H1 (cell line): ENCODE data around the gene RAI14. TPM values are rescaled to one million over a fixed set of nuclear protein-coding genes. Genes with fewer than 3 reads are reported as not detected.

Experiments
- CTCF ChIA-PET: fragments of 300-600 bp; sonication (Branson Sonifier 250); formaldehyde crosslinking; loops from one replicate; lab custom pipeline; 2021; ENCODE audit not compliant: partially characterized antibody; lab: Charles Lee
- POLR2A ChIA-PET: fragments of 300-600 bp; sonication (Branson Sonifier 250); formaldehyde crosslinking; loops from one replicate; lab custom pipeline; 2021; ENCODE audit warnings: inconsistent platforms; ENCODE audit not compliant: partially characterized antibody; lab: Charles Lee
- DNase-seq, 2 experiments: peaks; one replicate each; pipeline versions ENCODE4 v3.0.0 to v3.0.0-alpha.2; 2010 to 2022; ENCODE audit warnings: low spot score in 2 of 2, low read depth in 1 of 2, mixed read lengths in 1 of 2
- FAIRE-seq: peaks from 2 replicates; lab custom pipeline; 2011; peaks lifted over from hg19 to GRCh38; lab: Jason Lieb, UNC
- H2AFZ ChIP-seq: 2 replicates; pipeline ENCODE4 v1.8.1; 2012; ENCODE audit warnings: low read length, inconsistent platforms
- H2AK5ac ChIP-seq: 2 replicates; pipeline ENCODE4 v1.6.1; 2013; ENCODE audit warnings: low read depth, low read length
- H2BK120ac ChIP-seq: replicated peaks from 2 replicates; pipeline ENCODE3; 2013; ENCODE audit warnings: low read depth, low read length, inconsistent platforms
- H2BK12ac ChIP-seq: 2 replicates; pipeline ENCODE4 v1.6.1; 2013; ENCODE audit warnings: low read depth, low read length
- H2BK15ac ChIP-seq: 2 replicates; pipeline ENCODE4 v1.6.1; 2013; ENCODE audit warnings: low read length
- H2BK20ac ChIP-seq: 2 replicates; pipeline ENCODE4 v1.6.1; 2013; ENCODE audit warnings: low read length
- H2BK5ac ChIP-seq: 2 replicates; pipeline ENCODE4 v1.6.1; 2013; ENCODE audit warnings: low read depth, low read length
- H3K14ac ChIP-seq: 2 replicates; pipeline ENCODE4 v1.6.1; 2013; ENCODE audit warnings: inconsistent platforms; ENCODE audit not compliant: insufficient read length
- H3K18ac ChIP-seq: 2 replicates; pipeline ENCODE4 v1.6.1; 2013; ENCODE audit warnings: low read length; ENCODE audit errors: extremely low read depth
- H3K23ac ChIP-seq: 2 replicates; pipeline ENCODE4 v1.6.1; 2013; ENCODE audit warnings: inconsistent platforms; ENCODE audit not compliant: insufficient read length
- H3K23me2 ChIP-seq: 2 replicates; pipeline ENCODE4 v1.6.1; 2013; ENCODE audit warnings: low read depth, low read length
- H3K27ac ChIP-seq: 2 replicates; pipeline ENCODE4 v1.6.1; 2011; ENCODE audit warnings: low read depth, low read length, inconsistent platforms
- H3K27me3 ChIP-seq, 4 experiments: replicated peaks in 1 of 4; 1 replicate in 1 of 4; 2 replicates in 3 of 4; pipeline versions ENCODE4 v1.6.1 to v1.8.1; 2011 to 2013; ENCODE audit warnings: low read length in 3 of 4, mild to moderate bottlenecking in 3 of 4, inconsistent platforms in 2 of 4, mixed read lengths in 2 of 4, moderate library complexity in 1 of 4; ENCODE audit not compliant: control insufficient read depth in 3 of 4, insufficient read depth in 3 of 4; ENCODE audit errors: extremely low read depth in 1 of 4
- H3K36me3 ChIP-seq, 4 experiments: 2 replicates each; pipeline versions ENCODE4 v1.6.1 to v1.8.1; 2011 to 2013; ENCODE audit warnings: mild to moderate bottlenecking in 4 of 4, low read length in 3 of 4, moderate library complexity in 2 of 4, control low read depth in 1 of 4, inconsistent platforms in 1 of 4; ENCODE audit not compliant: insufficient read depth in 4 of 4, control insufficient read depth in 2 of 4
- H3K4ac ChIP-seq: replicated peaks from 2 replicates; pipeline ENCODE3; 2013; ENCODE audit warnings: low read length, low read depth, mixed read lengths, inconsistent platforms; ENCODE audit not compliant: insufficient read length
- H3K4me1 ChIP-seq, 4 experiments: replicated peaks in 1 of 4; 1 replicate in 1 of 4; 2 replicates in 3 of 4; pipeline versions ENCODE4 v1.6.1 to v1.8.1; 2011 to 2013; ENCODE audit warnings: low read length in 3 of 4, inconsistent platforms in 2 of 4, mixed read lengths in 1 of 4; ENCODE audit not compliant: insufficient read depth in 4 of 4, control insufficient read depth in 3 of 4
- H3K4me2 ChIP-seq, 2 experiments: 2 replicates each; pipeline versions ENCODE4 v1.6.1 to v1.8.1; 2011 to 2013; ENCODE audit warnings: low read depth in 2 of 2, low read length in 2 of 2, control low read depth in 1 of 2, inconsistent platforms in 1 of 2, mild to moderate bottlenecking in 1 of 2; ENCODE audit not compliant: insufficient read depth in 1 of 2
- H3K4me3 ChIP-seq, 4 experiments: fragments of 200-600, 300-600 bp in 1 of 4; sonication (generic), shearing (Covaris generic), sonication (Bioruptor Twin) in 1 of 4; 2 replicates each; pipeline versions ENCODE4 v1.5.1 to v1.8.1; 2011 to 2016; ENCODE audit warnings: low read length in 4 of 4, low read depth in 3 of 4, control low read depth in 2 of 4, inconsistent platforms in 2 of 4, mild to moderate bottlenecking in 2 of 4, mixed read lengths in 1 of 4, moderate library complexity in 1 of 4; ENCODE audit not compliant: insufficient read depth in 2 of 4; ENCODE audit errors: extremely low read depth in 1 of 4
- H3K56ac ChIP-seq: replicated peaks from 2 replicates; pipeline ENCODE3; 2013; ENCODE audit warnings: low read depth, mild to moderate bottlenecking, mixed read lengths, low read length, inconsistent platforms; ENCODE audit not compliant: insufficient read length
- H3K79me1 ChIP-seq: 2 replicates; pipeline ENCODE4 v1.6.1; 2013; ENCODE audit warnings: low read depth, low read length, control low read depth
- H3K79me2 ChIP-seq, 2 experiments: 2 replicates each; pipeline versions ENCODE4 v1.6.1 to v1.8.1; 2012 to 2013; ENCODE audit warnings: low read length in 2 of 2, mild to moderate bottlenecking in 2 of 2, inconsistent platforms in 1 of 2; ENCODE audit not compliant: insufficient read depth in 2 of 2, control insufficient read depth in 1 of 2
- H3K9ac ChIP-seq, 4 experiments: replicated peaks in 1 of 4; 1 replicate in 1 of 4; 2 replicates in 3 of 4; pipeline versions ENCODE4 v1.6.1 to v1.8.1; 2011 to 2013; ENCODE audit warnings: low read depth in 3 of 4, low read length in 3 of 4, control low read depth in 2 of 4, mild to moderate bottlenecking in 2 of 4, moderate library complexity in 2 of 4, inconsistent platforms in 1 of 4; ENCODE audit errors: extremely low read depth in 1 of 4
- H3K9me3 ChIP-seq, 2 experiments: 2 replicates each; pipeline versions ENCODE4 v1.6.1 to v1.8.1; 2012 to 2013; ENCODE audit warnings: mild to moderate bottlenecking in 2 of 2, moderate library complexity in 2 of 2, control low read depth in 1 of 2, inconsistent platforms in 1 of 2, low read depth in 1 of 2, low read length in 1 of 2, mixed read lengths in 1 of 2; ENCODE audit not compliant: insufficient read depth in 2 of 2
- H4K20me1 ChIP-seq, 2 experiments: replicated peaks in 1 of 2; 2 replicates each; pipeline versions ENCODE3 to v1.8.1; 2011 to 2013; ENCODE audit warnings: inconsistent platforms in 2 of 2, low read length in 2 of 2, mild to moderate bottlenecking in 1 of 2; ENCODE audit not compliant: insufficient read depth in 2 of 2, control insufficient read depth in 1 of 2
- H4K5ac ChIP-seq: 2 replicates; pipeline ENCODE4 v1.6.1; 2013; ENCODE audit warnings: low read length, low read depth, mixed read lengths, inconsistent platforms; ENCODE audit not compliant: insufficient read length
- H4K8ac ChIP-seq: 2 replicates; pipeline ENCODE4 v1.8.0; 2013; ENCODE audit warnings: mild to moderate bottlenecking, moderate library complexity, low read length, inconsistent platforms; ENCODE audit not compliant: insufficient read depth; ENCODE audit errors: extremely low read depth
- H4K91ac ChIP-seq: replicated peaks from 2 replicates; pipeline ENCODE3; 2013; ENCODE audit warnings: low read length, mixed read lengths, inconsistent platforms; ENCODE audit not compliant: insufficient read length
- NRF1 ChIP-seq: IDR thresholded peaks from 2 replicates; pipeline ENCODE4 v1.6.1; 2011; ENCODE audit warnings: mild to moderate bottlenecking, low read depth, low read length, improper control_type of control experiment
- TBP ChIP-seq: IDR thresholded peaks from 2 replicates; pipeline ENCODE4 v1.6.1; 2011; ENCODE audit warnings: low read depth, low read length, improper control_type of control experiment
- WGBS, 2 experiments: shearing (Covaris generic) in 1 of 2; methylation state at CpG; one replicate each; pipeline versions ENCODE4 v1.1.6 to v1.1.7; 2013 to 2015; ENCODE audit warnings: low lambda C conversion rate in 2 of 2, mixed read lengths in 2 of 2, inconsistent platforms in 1 of 2, low coverage in 1 of 2, missing lambda C conversion rate in 1 of 2; ENCODE audit not compliant: insufficient replicate concordance in 2 of 2, insufficient coverage in 1 of 2, insufficient read length in 1 of 2; ENCODE audit errors: extremely low coverage in 1 of 2, missing lambda C conversion rate in 1 of 2; 5-methylcytosine and 5-hydroxymethylcytosine counted together
- polyA plus RNA-seq, 7 experiments: library from polyadenylated mRNA; depleted of rRNA in 3 of 7; stranded (reverse) in 5 of 7; unstranded in 2 of 7; fragments of >200 nt in 5 of 7; fragments of 200-250 nt in 2 of 7; gene quantifications; 1 replicate in 5 of 7; 2 replicates in 1 of 7; 4 replicates in 1 of 7; pipeline versions ENCODE4 v1.2.1 to v1.2.3, GENCODE V29; 2011 to 2013; ENCODE audit warnings: missing spikeins in 2 of 7, mixed read lengths in 2 of 7
- total RNA-seq: library from RNA; stranded (reverse); fragmentation: NEBNext Ultra II Directional; extraction: Animal tissue kit (Norgen Biotek cat#: 25700); gene quantifications from 2 replicates; pipeline ENCODE4 v1.2.1, GENCODE V29; 2021

RAI14 gene
- total and polyA plus RNA-seq, 2 of the 8 experiments (the other 6 are each of a cell fraction or from before 2014, with no cell fraction given) = 48.4 to 210 TPM

- Histone ChIP-seq H4K20me1 (no peaks in the 10 kb centered on the region), H3K18ac (no peak overlapping the region), H4K91ac (no peak overlapping the region), H4K5ac (no peak overlapping the region), H3K4me2 (no peak overlapping the region), H3K79me2 (no peaks in the 10 kb centered on the region), H4K8ac (no peak overlapping the region), H2AFZ (no peak overlapping the region), H3K23ac (no peak overlapping the region), H3K27me3 (no peaks in the 10 kb centered on the region), H3K9ac (no peak overlapping the region), H3K9me3 (no peaks in the 10 kb centered on the region), H2BK15ac (no peak overlapping the region), H3K4me3 (no peak overlapping the region), H3K56ac (no peak overlapping the region), H3K79me1 (no peaks in the 10 kb centered on the region), H2BK5ac (no peak overlapping the region), H2AK5ac (no peak overlapping the region), H3K27ac (no peak overlapping the region), H3K14ac (no peak overlapping the region), H3K36me3 (no peaks in the 10 kb centered on the region), H2BK120ac (no peak overlapping the region), H2BK12ac (no peak overlapping the region), H3K23me2 (no peaks in the 10 kb centered on the region; the same call in 1 of the 2 replicates), H2BK20ac (no peak overlapping the region), H3K4ac (no peak overlapping the region), H3K4me1 (peaks cover 4 to 11% (median 5%) of the 10 kb centered on the region in 4 experiments)
- WGBS, 2 experiments = 63% methylated on average over 2 of the region's 2 CpGs; no CpG with 5 or more reads in 1 of the 2 experiments
- FAIRE-seq (no peak), DNase-seq (no peak)
- ChIA-PET POLR2A (no interaction called here), CTCF (interaction anchor here (0.6 to 1.4 kb wide), 2 partner anchors 9 to 14 kb away, joined by 3 read pairs; no protein-coding TSS in a partner anchor)
- no peak for TF ChIP-seq TBP
- TF ChIP-seq NRF1 = no peak
Observed at GRCh38 chr5:34858790-34859189, 202.7 kb downstream of the RAI14 start.
